HG02885 (cell line): ENCODE results near the gene STARD8.
"Not testable (repeated sequence)": the region's sequence is repeated elsewhere in the genome, so short reads cannot be mapped to it uniquely, and the experiment has no call there.

ENCODE experiments used
- ATAC-seq: cut with Tn5 transposase; IDR thresholded peaks from one replicate; pipeline ENCODE4 v1.9.1; 2021; ENCODE audit warnings: mild to moderate bottlenecking; ENCODE audit not compliant: unreplicated experiment, poor library complexity

STARD8 gene

GRCh38 chrX:68686097-68686977 is 38.9 kb downstream of the STARD8 start:
- no peak for ATAC-seq

GRCh38 chrX:68688931-68689330 is 41.5 kb downstream of the STARD8 start:
- ATAC-seq, result not testable (repeated sequence)

- no peak for ATAC-seq
Observed at GRCh38 chrX:68690936-68691501, 43.6 kb downstream of the STARD8 start.

GRCh38 chrX:68691921-68692320 is 44.5 kb downstream of the STARD8 start:
- ATAC-seq, result no peak

GRCh38 chrX:68692651-68693050 is 45.2 kb downstream of the STARD8 start:
- ATAC-seq, result no peak

GRCh38 chrX:68693481-68694434 is 46.3 kb downstream of the STARD8 start:
- peak; percentile 72 for ATAC-seq

- ATAC-seq, result peak; percentile 51
Observed at GRCh38 chrX:68694435-68695205, 47.2 kb downstream of the STARD8 start.

- no peak for ATAC-seq
Observed at GRCh38 chrX:68695206-68695845, 47.9 kb downstream of the STARD8 start.

GRCh38 chrX:68696267-68696990 is 49.0 kb downstream of the STARD8 start:
- no peak for ATAC-seq

GRCh38 chrX:68697036-68697435 is 49.6 kb downstream of the STARD8 start:
- ATAC-seq, result no peak

- no peak for ATAC-seq
Observed at GRCh38 chrX:68697465-68698125, 50.1 kb downstream of the STARD8 start.

- ATAC-seq, result no peak
Observed at GRCh38 chrX:68698942-68699341, 51.5 kb downstream of the STARD8 start.

GRCh38 chrX:68699960-68700746 is 52.7 kb downstream of the STARD8 start:
- ATAC-seq, result no peak

GRCh38 chrX:68703369-68703768 is 55.9 kb downstream of the STARD8 start:
- no peak for ATAC-seq

- ATAC-seq, result no peak
Observed at GRCh38 chrX:68703846-68704245, 56.4 kb downstream of the STARD8 start.

GRCh38 chrX:68705986-68706385 is 58.5 kb downstream of the STARD8 start:
- ATAC-seq, result no peak

GRCh38 chrX:68708503-68709290 is 61.2 kb downstream of the STARD8 start:
- ATAC-seq, result no peak
